Sigmoid colon (tissue), 4 donors: ENCODE results near the gene IL17D.

ENCODE experiments used
- CTCF ChIP-seq, 4 experiments: fragments of 450-650 bp in 3 of 4; fragments of 200-600 bp in 1 of 4; IDR thresholded peaks; one replicate each; pipeline ENCODE4 v1.5.1; 2016 to 2019; ENCODE audit warnings: antibody characterized with exemption in 4 of 4, mild to moderate bottlenecking in 3 of 4, moderate library complexity in 2 of 4
- EP300 ChIP-seq, 4 donors: sonication (generic); formaldehyde crosslinking; IDR thresholded peaks; one replicate each; pipeline ENCODE4 v1.6.1; 2017; ENCODE audit warnings: antibody characterized with exemption in 4 of 4
- POLR2A ChIP-seq, 2 donors: fragments of 450-650 bp; IDR thresholded peaks; one replicate each; pipeline ENCODE4 v1.6.1; 2016; ENCODE audit warnings: antibody characterized with exemption in 2 of 2, mild to moderate bottlenecking in 2 of 2, moderate library complexity in 2 of 2
- POLR2AphosphoS5 ChIP-seq, 4 donors: sonication (generic); formaldehyde crosslinking; IDR thresholded peaks; one replicate each; pipeline ENCODE4 v1.6.1; 2017; ENCODE audit warnings: antibody characterized with exemption in 4 of 4

- TF ChIP-seq CTCF (IDR thresholded peaks at IDR 0.05): no peak
- no peak for TF ChIP-seq POLR2A (IDR thresholded peaks at IDR 0.05)
- no peak for TF ChIP-seq POLR2AphosphoS5 (IDR thresholded peaks at IDR 0.05)
- TF ChIP-seq EP300 (IDR thresholded peaks at IDR 0.05): no peak
These were observed 2.0 kb upstream of the IL17D start for GRCh38 chr13:20701461-20701860.
